Activated naive CD8-positive, alpha-beta T cell treated with anti-CD3 and anti-CD28 coated beads, Interleukin-2, amount 10 ng/mL, durations not matched to agents 7 days and 5 days (primary cell): ENCODE results near the gene QSOX2. TPM values are rescaled to one million over a fixed set of nuclear protein-coding genes. Genes with fewer than 3 reads are reported as not detected.

Experiments
- ATAC-seq: fragments of 150-1000 bp; cut with Tn5 transposase; one replicate; pipeline ENCODE4 v1.10.0; 2021; ENCODE audit warnings: low read depth, moderate library complexity
- POLR2A ChIA-PET: fragments of 350-600 bp; sonication (Branson Sonifier 250); formaldehyde crosslinking; loops from one replicate; lab custom pipeline; 2021; ENCODE audit warnings: antibody characterized with exemption; lab: Charles Lee
- DNase-seq: peaks from one replicate; pipeline ENCODE4 v3.0.0; 2021
- H3K27ac Mint-ChIP-seq: one replicate; pipeline ENCODE4 v1.8.0; 2022; ENCODE audit warnings: mild to moderate bottlenecking, mixed read lengths
- H3K27me3 Mint-ChIP-seq: one replicate; pipeline ENCODE4 v1.8.0; 2022; ENCODE audit warnings: mild to moderate bottlenecking, moderate library complexity, mixed read lengths
- H3K36me3 Mint-ChIP-seq: one replicate; pipeline ENCODE4 v1.8.0; 2021; ENCODE audit warnings: mild to moderate bottlenecking, mixed read lengths
- H3K4me1 Mint-ChIP-seq: one replicate; pipeline ENCODE4 v1.8.0; 2021; ENCODE audit warnings: mixed read lengths
- H3K4me3 Mint-ChIP-seq: one replicate; pipeline ENCODE4 v1.8.0; 2022; ENCODE audit warnings: mild to moderate bottlenecking, moderate library complexity, mixed read lengths
- H3K9me3 Mint-ChIP-seq: one replicate; pipeline ENCODE4 v1.8.0; 2021; ENCODE audit warnings: mixed read lengths
- total RNA-seq, 2 experiments: library from RNA; stranded (reverse); gene quantifications; one replicate each; pipeline ENCODE4 v1.2.3, GENCODE V29; 2021

QSOX2 gene
- total RNA-seq, 2 experiments from 2014 or later = 12.4 to 12.8 TPM

DNA sequence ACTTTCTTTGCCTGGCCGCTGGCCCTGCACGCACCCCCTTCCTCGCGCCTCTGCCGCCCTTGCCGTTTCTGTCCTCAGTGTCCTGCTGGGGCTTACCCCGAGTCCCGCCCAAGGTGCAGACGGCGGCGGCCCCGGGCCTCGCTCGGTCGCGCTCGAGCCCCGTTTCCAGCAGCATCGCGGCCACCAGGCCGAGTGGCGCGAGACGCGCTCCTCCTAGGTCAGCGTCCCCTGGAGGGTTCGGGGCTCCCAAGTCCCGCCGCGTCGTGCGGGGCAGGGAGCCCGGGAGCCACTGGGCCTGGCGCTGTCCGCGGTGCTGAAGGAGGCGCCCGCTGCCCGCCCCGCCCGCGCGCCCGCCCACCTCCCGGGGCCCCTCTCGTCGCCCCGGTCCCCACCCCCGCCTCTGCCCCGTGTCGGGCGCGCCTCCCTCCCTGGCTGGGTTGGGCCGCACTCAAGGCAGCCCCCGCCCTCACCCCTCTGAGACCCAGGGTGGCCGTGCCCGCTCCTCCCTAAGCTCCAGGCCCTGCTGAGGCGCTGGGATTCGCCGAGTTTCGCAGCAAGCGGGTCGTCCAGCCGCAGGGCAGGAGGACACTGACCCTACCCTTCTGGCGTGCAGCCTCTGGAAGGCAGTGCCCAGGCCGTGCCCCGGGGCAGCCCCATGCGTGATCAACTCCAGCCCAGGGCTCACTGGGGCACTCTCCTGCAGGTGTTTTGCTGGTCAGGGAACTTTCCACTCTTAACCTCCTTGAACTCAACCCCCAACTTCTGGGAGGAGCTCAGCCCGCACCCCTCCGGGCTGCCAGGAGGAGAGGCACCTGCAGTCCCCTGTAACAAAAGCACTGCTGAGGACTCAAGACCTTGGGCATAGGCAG is 40.5 kb downstream of the QSOX2 start, which contains the start of gene LHX3:
LHX3 (minus strand) TSS at position 291 of the 869 bp plus-strand sequence; CDS start at position 175, 116 bp downstream.
- peak; percentile 51 for ATAC-seq
- H3K36me3 Mint-ChIP-seq = peaks cover 6% of the 10 kb centered on the region
- no peak within 1 kb of the TSS for H3K27ac Mint-ChIP-seq
- peaks cover 28% of the 10 kb centered on the region for H3K27me3 Mint-ChIP-seq
- DNase-seq = peak; percentile 75
- H3K9me3 Mint-ChIP-seq = no peaks in the 10 kb centered on the region
- no peaks in the 10 kb centered on the region for H3K4me1 Mint-ChIP-seq
- POLR2A ChIA-PET = no interaction called here
- no peak within 1 kb of the TSS for H3K4me3 Mint-ChIP-seq

DNA sequence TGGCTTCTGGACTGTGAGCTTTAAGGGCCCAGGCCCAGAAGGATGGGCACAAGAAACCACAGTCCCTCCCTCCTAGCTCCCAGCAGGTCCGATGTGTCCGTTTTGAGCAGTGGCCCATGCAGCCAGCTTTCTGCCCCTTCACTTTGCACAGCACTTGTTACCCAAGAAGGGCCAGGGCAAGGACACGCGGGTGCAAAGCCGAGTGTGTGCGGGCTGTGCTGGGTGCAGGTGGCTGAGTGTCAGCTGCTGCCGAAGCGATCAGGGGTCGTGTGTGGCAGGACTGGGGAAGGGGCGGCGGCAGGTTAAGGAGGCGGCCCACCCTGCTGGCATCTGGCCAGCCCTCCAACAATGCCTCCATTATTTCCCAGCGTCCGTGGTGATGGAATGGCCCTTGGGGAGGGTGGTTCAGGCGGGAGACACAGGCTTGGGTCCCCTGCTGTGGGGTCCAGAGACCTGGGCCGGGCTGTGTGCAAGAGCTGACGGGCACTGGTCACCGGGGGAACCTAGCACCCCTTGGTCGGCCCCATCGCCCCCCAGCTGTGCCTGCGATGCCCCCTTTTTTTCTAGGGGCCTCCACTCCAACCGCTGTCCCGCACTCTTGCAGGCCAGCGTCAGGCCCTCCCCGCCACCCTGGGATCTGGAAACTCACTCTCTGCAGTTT is 41.3 kb downstream of the QSOX2 start:
- H3K9me3 Mint-ChIP-seq = no peaks in the 10 kb centered on the region
- peaks cover 6% of the 10 kb centered on the region for H3K36me3 Mint-ChIP-seq
- H3K27ac Mint-ChIP-seq = no peak overlapping the region
- H3K4me1 Mint-ChIP-seq = no peaks in the 10 kb centered on the region
- DNase-seq (no peak), ATAC-seq (no peak)
- H3K27me3 Mint-ChIP-seq = peaks cover 31% of the 10 kb centered on the region
- no peak overlapping the region for H3K4me3 Mint-ChIP-seq
- POLR2A ChIA-PET = no interaction called here

DNA sequence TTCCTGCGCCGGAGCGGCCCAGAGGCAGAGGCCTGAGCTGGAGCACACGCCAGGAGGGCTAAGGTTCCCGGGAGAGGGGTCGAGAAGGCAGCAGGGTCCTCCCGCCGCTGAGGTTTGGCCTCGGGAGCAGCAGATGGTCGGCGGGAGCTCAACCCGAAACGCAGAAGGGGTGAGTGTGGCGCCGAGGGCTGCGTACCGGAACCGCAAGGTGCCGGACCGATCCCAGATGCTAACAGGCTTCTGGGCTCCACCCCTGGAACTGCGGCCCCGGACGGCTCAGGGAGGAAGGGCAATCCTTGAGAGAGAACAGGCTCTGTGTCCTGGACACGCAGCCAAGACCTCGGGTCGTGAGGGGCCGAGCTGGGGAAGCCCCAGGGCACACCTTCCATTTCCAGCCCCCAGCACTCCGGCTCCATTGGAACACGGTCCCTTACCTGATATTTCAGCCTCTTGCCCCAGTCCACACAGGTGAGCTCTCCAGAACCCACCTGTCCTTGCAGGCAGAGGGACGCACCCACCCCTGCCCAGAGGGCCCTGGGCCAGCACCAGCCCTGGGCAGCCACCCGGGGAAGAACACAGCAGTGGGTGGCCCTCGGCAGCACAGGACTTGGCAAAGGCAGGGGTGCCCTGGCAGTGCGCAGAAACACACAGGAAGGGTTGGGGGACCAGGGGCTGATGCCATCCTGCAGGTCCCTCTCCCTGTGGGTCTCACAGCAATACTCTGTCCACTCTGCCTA is 42.0 kb downstream of the QSOX2 start:
- no peak overlapping the region for H3K27ac Mint-ChIP-seq

DNA sequence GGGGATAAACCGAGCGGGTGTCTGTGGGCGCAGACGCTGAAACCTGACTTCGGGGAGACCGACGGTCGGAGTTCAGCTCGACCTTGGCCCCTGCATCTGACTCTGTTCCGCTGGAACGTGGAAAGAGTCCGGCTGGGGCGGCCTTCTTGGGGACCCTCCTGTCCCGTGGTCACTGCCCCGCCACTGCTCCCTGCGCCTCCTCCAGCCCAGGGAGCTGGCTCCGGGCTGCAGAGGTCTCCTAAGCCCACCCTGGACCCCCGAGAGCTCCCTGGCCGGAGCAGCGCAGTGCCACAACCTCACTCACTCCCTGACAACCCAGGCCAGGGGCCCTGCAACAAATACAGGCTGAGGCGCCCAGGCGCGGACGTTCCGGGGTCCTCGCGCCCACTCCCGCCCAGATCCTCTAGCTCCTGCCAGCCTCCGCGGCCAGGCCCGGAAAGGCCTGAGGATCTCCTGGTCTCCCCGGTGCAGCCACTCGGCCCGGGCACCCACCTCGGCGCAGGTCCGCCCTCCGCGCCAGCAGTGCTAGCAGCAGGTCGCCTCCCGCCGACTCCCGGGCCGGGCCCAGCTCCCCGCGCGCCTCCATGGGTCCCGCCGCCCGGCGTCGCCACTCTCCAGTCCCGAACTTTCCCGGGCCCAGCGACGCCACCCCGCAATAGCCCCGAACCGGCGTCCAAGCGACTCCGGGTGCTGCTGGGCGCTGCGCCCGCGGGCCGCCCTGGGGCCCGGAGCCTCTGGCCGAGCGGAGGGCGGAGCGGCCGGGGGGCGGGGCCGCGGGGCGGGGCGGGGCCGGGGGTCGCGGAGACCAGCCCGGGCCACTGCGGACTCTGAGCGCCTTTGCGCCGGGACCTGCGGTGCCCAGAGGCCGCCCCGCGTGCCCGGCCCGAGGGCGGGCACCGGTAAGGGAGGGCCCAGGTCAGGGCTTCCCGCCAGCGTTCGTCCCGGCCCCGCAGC is 42.9 kb downstream of the QSOX2 start:
- Mint-ChIP-seq H3K9me3 (no peaks in the 10 kb centered on the region), H3K36me3 (peaks cover 6% of the 10 kb centered on the region), H3K27ac (no peak overlapping the region), H3K4me1 (no peaks in the 10 kb centered on the region), H3K4me3 (no peak overlapping the region), H3K27me3 (peaks cover 41% of the 10 kb centered on the region)
- no peak for DNase-seq
- POLR2A ChIA-PET = no interaction called here
- ATAC-seq = no peak

More for the DNA sequence above, 42.0 kb downstream of the QSOX2 start:
- ATAC-seq (no peak), DNase-seq (no peak)
- Mint-ChIP-seq H3K9me3 (no peaks in the 10 kb centered on the region), H3K4me1 (no peaks in the 10 kb centered on the region), H3K36me3 (peaks cover 6% of the 10 kb centered on the region), H3K4me3 (no peak overlapping the region), H3K27me3 (peaks cover 32% of the 10 kb centered on the region)
- POLR2A ChIA-PET = no interaction called here

DNA sequence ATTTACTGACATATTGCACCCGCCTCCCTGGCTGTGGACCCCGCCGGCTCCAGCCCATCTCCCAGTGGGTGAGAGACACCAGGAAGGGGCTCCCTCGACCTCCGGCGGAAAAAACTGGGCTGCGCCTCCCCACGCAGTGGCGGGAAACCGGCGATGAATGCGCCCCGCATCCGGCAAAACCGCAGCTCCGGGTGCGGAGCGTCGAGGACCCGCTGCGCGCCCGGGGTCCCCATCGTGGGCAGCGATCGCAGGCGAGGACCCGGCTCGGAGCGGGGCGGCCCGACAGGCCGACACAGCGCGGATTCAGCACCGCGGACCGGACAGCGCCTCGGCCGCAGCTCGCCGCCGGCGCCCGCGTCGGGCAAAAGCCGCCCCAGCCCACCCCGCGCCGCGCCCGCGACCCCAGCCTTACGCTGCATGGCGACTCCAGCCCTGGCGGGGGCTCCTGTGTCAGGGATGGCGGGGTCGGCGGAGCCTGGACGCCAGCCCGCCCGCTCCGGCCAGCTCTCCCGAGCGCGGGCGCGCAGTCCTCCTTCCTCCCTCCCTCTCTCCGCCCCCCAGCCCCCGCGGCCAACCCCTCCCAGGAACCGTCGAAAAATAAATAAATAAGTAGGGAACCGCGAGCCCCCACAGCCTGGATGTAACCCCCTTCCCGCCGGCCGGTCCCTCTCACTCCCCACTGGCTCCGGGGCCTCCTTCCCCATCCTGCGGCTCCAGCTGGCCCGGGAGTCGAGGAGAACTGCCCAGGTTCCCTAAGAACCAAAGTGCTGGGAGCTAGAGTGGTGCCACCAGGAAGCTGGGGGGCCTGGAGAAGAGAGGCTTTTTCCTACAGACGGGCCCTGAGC is 43.8 kb downstream of the QSOX2 start:
- no peak overlapping the region for H3K4me3 Mint-ChIP-seq
- ATAC-seq (peak; percentile 21), DNase-seq (peak; percentile 61)
- peaks cover 45% of the 10 kb centered on the region for H3K27me3 Mint-ChIP-seq
- no peaks in the 10 kb centered on the region for H3K9me3 Mint-ChIP-seq
- peaks cover 4% of the 10 kb centered on the region for H3K36me3 Mint-ChIP-seq
- peaks cover under 1% of the 10 kb centered on the region for H3K4me1 Mint-ChIP-seq
- no peak overlapping the region for H3K27ac Mint-ChIP-seq
- POLR2A ChIA-PET = no interaction called here

GRCh38 chr9:136201174-136201573 is 44.4 kb downstream of the QSOX2 start:
- peaks cover 2% of the 10 kb centered on the region for H3K36me3 Mint-ChIP-seq
- peaks cover 52% of the 10 kb centered on the region for H3K27me3 Mint-ChIP-seq
- DNase-seq (no peak), ATAC-seq (no peak)
- no peak overlapping the region for H3K27ac Mint-ChIP-seq
- no peaks in the 10 kb centered on the region for H3K9me3 Mint-ChIP-seq
- H3K4me1 Mint-ChIP-seq = peaks cover 1% of the 10 kb centered on the region
- no peak overlapping the region for H3K4me3 Mint-ChIP-seq
- POLR2A ChIA-PET = no interaction called here

DNA sequence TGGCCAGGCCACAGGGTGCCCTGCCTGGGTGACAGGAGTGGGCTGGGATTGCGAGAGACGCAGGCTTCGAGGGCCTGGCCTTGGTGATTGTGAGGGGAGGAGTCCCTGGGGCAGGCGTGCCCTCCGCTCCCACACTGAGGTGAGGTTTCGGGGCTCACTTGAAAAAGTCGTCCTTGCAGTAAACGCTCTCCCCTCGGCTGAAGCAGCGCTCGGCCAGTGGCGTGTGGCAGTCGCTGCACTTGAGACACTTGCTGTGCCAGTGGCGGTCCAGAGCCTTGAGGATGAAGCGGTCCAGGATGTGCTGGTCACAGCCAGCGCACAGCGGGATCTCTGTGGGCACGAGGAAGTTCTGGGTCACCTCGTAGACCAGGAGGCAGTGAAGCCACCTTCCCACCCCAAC is 45.2 kb downstream of the QSOX2 start:
- ATAC-seq (no peak), DNase-seq (no peak)
- Mint-ChIP-seq H3K4me1 (peaks cover 2% of the 10 kb centered on the region), H3K27ac (no peak overlapping the region), H3K9me3 (no peaks in the 10 kb centered on the region), H3K4me3 (no peak overlapping the region), H3K27me3 (peaks cover 57% of the 10 kb centered on the region), H3K36me3 (no peaks in the 10 kb centered on the region)
- POLR2A ChIA-PET = no interaction called here

- H3K4me1 Mint-ChIP-seq = peaks cover 2% of the 10 kb centered on the region
- no peak for DNase-seq
- no peak overlapping the region for H3K4me3 Mint-ChIP-seq
- H3K36me3 Mint-ChIP-seq = no peaks in the 10 kb centered on the region
- H3K27ac Mint-ChIP-seq = no peak overlapping the region
- H3K9me3 Mint-ChIP-seq = no peaks in the 10 kb centered on the region
- POLR2A ChIA-PET = no interaction called here
- H3K27me3 Mint-ChIP-seq = peaks cover 65% of the 10 kb centered on the region
- ATAC-seq = no peak
These were observed 46.0 kb downstream of the QSOX2 start for GRCh38 chr9:136199391-136200288.

DNA sequence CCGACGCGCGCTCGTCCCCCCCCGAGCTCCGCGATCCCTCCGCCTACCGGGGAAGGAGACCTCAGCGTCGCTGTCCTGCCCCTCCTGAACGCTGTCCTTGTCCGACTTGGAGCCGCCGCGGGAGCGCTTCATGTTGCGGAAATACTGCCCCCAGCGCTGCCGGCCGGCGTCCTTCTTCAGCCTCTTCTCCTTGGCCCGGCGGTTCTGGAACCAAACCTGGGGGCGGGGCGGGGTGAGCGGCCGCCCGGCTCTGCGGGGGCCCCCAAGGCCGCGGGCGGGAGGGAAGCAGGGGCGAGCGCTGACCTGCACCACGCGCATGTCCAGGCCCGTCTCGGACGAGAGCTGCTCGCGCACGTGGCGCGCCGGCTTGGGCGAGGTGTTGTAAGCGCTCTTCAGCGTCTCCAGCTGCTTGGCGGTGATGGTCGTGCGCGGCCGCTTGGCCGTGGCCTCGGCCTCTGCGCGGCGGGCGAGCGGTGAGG is 47.0 kb downstream of the QSOX2 start:
- Mint-ChIP-seq H3K27me3 (peaks cover 62% of the 10 kb centered on the region), H3K36me3 (no peaks in the 10 kb centered on the region), H3K9me3 (no peaks in the 10 kb centered on the region), H3K4me1 (peaks cover 2% of the 10 kb centered on the region), H3K4me3 (no peak overlapping the region), H3K27ac (no peak overlapping the region)
- ATAC-seq = no peak
- no peak for DNase-seq
- POLR2A ChIA-PET = no interaction called here

DNA sequence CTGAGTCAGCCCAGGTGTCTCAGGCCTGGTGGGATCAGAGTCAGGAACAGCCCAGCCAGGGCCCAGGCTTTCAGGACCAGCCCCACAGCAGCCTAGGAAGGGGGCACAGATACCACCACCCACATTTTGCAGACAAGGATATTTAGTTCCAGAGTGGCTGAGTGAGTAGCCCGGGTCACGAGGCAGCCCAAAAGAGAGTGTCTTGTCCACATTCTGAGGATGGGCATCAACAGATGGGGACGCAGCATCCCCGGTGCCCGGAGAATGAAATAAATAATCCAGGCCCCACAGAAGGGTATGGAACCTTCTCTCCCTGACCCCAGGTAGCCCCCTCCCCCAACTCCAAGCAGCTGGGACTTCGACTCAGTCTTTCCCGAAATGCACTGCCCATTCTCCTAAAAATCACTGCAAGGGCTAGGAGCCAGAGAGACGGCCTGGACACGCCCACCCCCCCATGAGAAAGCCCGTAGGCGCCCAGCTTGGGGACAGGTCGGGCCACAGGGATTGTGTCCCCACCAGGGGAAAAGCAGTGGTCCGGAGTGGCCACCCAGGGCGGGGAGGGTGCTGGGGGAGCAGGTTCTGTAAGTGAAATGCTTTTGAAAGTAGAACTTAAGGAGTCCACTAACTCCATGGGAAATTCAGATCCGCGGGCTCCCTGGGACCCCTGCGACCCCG is 47.5 kb downstream of the QSOX2 start:
- peaks cover 59% of the 10 kb centered on the region for H3K27me3 Mint-ChIP-seq
- H3K4me1 Mint-ChIP-seq = peaks cover 2% of the 10 kb centered on the region
- POLR2A ChIA-PET = no interaction called here
- no peak for ATAC-seq
- DNase-seq = no peak
- H3K4me3 Mint-ChIP-seq = no peak overlapping the region
- H3K27ac Mint-ChIP-seq = no peak overlapping the region
- no peaks in the 10 kb centered on the region for H3K9me3 Mint-ChIP-seq
- H3K36me3 Mint-ChIP-seq = no peaks in the 10 kb centered on the region
